ENCODE results near the gene PMF1. TPM values are rescaled to one million over a fixed set of nuclear protein-coding genes. Genes with fewer than 3 reads are reported as not detected.

The PMF1 gene
- total RNA-seq, 2 donors from 2014 or later: 119 TPM

GRCh38 chr1:156232201-156232894, 19.5 kb downstream of the PMF1 start:
- H3K9ac ChIP-seq (ENCODE audit: extremely low read depth, low read length, poor library complexity, severe bottlenecking): no peak overlapping the region
- H3K4me3 ChIP-seq (ENCODE audit: low read length): no peak overlapping the region
- H3K27me3 ChIP-seq (ENCODE audit: control insufficient read depth, insufficient read depth, low read length, poor library complexity, severe bottlenecking): no peaks in the 10 kb centered on the region
- Mint-ChIP-seq H3K36me3 (ENCODE audit: low read depth) (peaks cover 66% of the 10 kb centered on the region), H3K27me3 (ENCODE audit: insufficient read depth) (no peaks in the 10 kb centered on the region), H3K4me3 (no peak overlapping the region), H3K9me3 (no peaks in the 10 kb centered on the region), H3K4me1 (no peaks in the 10 kb centered on the region), H3K27ac (no peak overlapping the region)
- 94 to 95% methylated on average over 10 to 12 of the region's 12 CpGs for WGBS, 2 experiments (ENCODE audit: insufficient coverage in 1 of 2, insufficient read length in 1 of 2)
- peaks cover 66% of the 10 kb centered on the region for H3K36me3 ChIP-seq (ENCODE audit: control insufficient read depth, insufficient read depth, low read length)
- DNase-seq: no peak
- no peaks in the 10 kb centered on the region for H3K4me1 ChIP-seq (ENCODE audit: control insufficient read depth, insufficient read depth, low read length)
- no peaks in the 10 kb centered on the region for H3K9me3 ChIP-seq (ENCODE audit: control insufficient read depth, low read length)
- TF ChIP-seq CTCF (conservative IDR thresholded peaks at IDR 0.05): no peak
- no peak overlapping the region for H3K27ac ChIP-seq (ENCODE audit: low read depth, low read length)

DNA sequence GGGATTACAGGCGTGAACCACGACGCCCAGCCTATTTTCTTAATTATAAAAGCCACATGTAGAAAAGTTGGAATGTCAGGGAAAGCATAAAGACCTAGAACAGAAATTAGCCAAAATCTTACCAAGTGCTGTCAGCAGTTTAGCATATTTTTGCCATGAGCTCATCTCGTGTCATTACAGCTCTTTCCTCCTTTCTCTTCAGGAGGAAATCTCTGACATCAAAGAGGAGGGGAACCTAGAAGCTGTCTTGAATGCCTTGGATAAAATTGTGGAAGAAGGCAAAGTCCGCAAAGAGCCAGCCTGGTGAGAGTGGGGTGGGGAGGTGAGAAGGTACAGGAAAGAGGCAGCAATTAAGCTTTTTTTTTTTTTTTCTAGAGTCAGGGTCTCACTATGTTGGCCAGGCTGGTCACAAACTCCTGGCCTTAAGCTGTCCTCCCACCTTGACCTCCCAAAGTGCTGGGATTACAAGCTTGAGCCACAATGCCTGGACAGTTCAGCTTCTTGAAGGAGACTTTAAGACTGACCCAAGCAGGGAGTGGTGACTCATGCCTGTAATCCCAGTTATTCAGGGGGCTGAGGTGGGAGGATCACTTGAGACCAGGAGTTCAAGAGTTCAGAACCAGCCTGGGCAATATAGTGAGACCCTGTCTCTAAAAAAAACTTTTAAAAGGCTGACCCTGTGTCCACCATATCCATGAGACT, 20.8 kb downstream of the PMF1 start:
- 97 to 100% methylated on average over 5 of the region's 5 CpGs for WGBS, 2 experiments (ENCODE audit: insufficient coverage in 1 of 2, insufficient read length in 1 of 2)
- peaks cover 70% of the 10 kb centered on the region for H3K36me3 Mint-ChIP-seq (ENCODE audit: low read depth)
- no peaks in the 10 kb centered on the region for H3K27me3 Mint-ChIP-seq (ENCODE audit: insufficient read depth)
- no peaks in the 10 kb centered on the region for H3K9me3 Mint-ChIP-seq
- TF ChIP-seq CTCF (conservative IDR thresholded peaks at IDR 0.05): no peak
- H3K4me3 ChIP-seq (ENCODE audit: low read length): no peak overlapping the region
- H3K4me3 Mint-ChIP-seq: no peak overlapping the region
- no peaks in the 10 kb centered on the region for H3K4me1 ChIP-seq (ENCODE audit: control insufficient read depth, insufficient read depth, low read length)
- no peak overlapping the region for H3K9ac ChIP-seq (ENCODE audit: extremely low read depth, low read length, poor library complexity, severe bottlenecking)
- H3K27ac ChIP-seq (ENCODE audit: low read depth, low read length): no peak overlapping the region
- DNase-seq: no peak
- peaks cover 68% of the 10 kb centered on the region for H3K36me3 ChIP-seq (ENCODE audit: control insufficient read depth, insufficient read depth, low read length)
- peak overlapping the region; percentile 72 for H3K27ac Mint-ChIP-seq
- H3K9me3 ChIP-seq (ENCODE audit: control insufficient read depth, low read length): no peaks in the 10 kb centered on the region
- no peaks in the 10 kb centered on the region for H3K4me1 Mint-ChIP-seq
- H3K27me3 ChIP-seq (ENCODE audit: control insufficient read depth, insufficient read depth, low read length, poor library complexity, severe bottlenecking): no peaks in the 10 kb centered on the region

DNA sequence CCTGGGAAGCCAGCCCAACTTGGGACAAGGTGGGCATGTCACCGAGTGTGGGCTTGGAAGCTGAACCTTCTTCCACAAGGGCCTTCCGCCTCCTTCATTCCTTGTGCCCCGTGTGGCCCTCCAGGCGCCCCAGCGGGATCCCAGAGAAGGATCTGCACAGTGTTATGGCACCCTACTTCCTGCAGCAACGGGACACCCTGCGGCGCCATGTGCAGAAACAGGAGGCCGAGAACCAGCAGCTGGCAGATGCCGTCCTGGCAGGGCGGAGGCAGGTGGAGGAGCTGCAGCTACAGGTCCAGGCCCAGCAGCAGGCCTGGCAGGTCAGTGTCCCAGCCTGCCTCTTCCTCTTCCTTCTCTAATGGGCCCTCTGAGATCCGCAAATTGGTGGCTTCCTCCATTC, 23.4 kb downstream of the PMF1 start:
- Histone ChIP-seq H3K36me3 (ENCODE audit: control insufficient read depth, insufficient read depth, low read length) (peaks cover 65% of the 10 kb centered on the region), H3K27ac (ENCODE audit: low read depth, low read length) (no peak overlapping the region), H3K9ac (ENCODE audit: extremely low read depth, low read length, poor library complexity, severe bottlenecking) (no peak overlapping the region), H3K4me3 (ENCODE audit: low read length) (no peak overlapping the region), H3K9me3 (ENCODE audit: control insufficient read depth, low read length) (no peaks in the 10 kb centered on the region), H3K4me1 (ENCODE audit: control insufficient read depth, insufficient read depth, low read length) (no peaks in the 10 kb centered on the region), H3K27me3 (ENCODE audit: control insufficient read depth, insufficient read depth, low read length, poor library complexity, severe bottlenecking) (no peaks in the 10 kb centered on the region)
- Mint-ChIP-seq H3K27ac (no peak overlapping the region), H3K4me1 (no peaks in the 10 kb centered on the region), H3K9me3 (no peaks in the 10 kb centered on the region), H3K36me3 (ENCODE audit: low read depth) (peaks cover 74% of the 10 kb centered on the region), H3K4me3 (no peak overlapping the region), H3K27me3 (ENCODE audit: insufficient read depth) (no peaks in the 10 kb centered on the region)
- no peak for DNase-seq
- 91 to 95% methylated on average over 6 to 12 of the region's 12 CpGs for WGBS, 2 experiments (ENCODE audit: insufficient coverage in 1 of 2, insufficient read length in 1 of 2)
- TF ChIP-seq CTCF (conservative IDR thresholded peaks at IDR 0.05): no peak
